NCI-H524 (cell line): ENCODE data around the gene WNT11.

Source experiments
- DNase-seq, 2 experiments: peaks; one replicate each; lab custom pipeline; 2025; lab: John Stamatoyannopoulos, UW

The WNT11 gene

GRCh38 chr11:76237914-76238313 is 31.6 kb upstream of the WNT11 start:
- DNase-seq: peak; percentile 26 to 49

- no peak for DNase-seq
These were observed 30.8 kb upstream of the WNT11 start for GRCh38 chr11:76237000-76237649.

GRCh38 chr11:76236092-76236999 is 30.0 kb upstream of the WNT11 start:
- peak; percentile 61 to 67 for DNase-seq

- DNase-seq: peak; percentile 88 to 91
These were observed 29.2 kb upstream of the WNT11 start for GRCh38 chr11:76235233-76236091.

- DNase-seq: no peak
These were observed 28.3 kb upstream of the WNT11 start for GRCh38 chr11:76234416-76235232.

- no peak for DNase-seq
These were observed 27.7 kb upstream of the WNT11 start for GRCh38 chr11:76234021-76234415.

GRCh38 chr11:76233196-76233921 is 27.1 kb upstream of the WNT11 start:
- no peak for DNase-seq

- no peak for DNase-seq
These were observed 25.8 kb upstream of the WNT11 start for GRCh38 chr11:76232026-76232665.

GRCh38 chr11:76231121-76231738 is 24.9 kb upstream of the WNT11 start:
- DNase-seq: no peak

GRCh38 chr11:76230392-76230791 is 24.1 kb upstream of the WNT11 start:
- DNase-seq: no peak

- DNase-seq: no peak
These were observed 23.5 kb upstream of the WNT11 start for GRCh38 chr11:76229690-76230240.

- no peak for DNase-seq
These were observed 22.5 kb upstream of the WNT11 start for GRCh38 chr11:76228875-76229149.

GRCh38 chr11:76228071-76228874 is 22.0 kb upstream of the WNT11 start:
- DNase-seq: no peak

- no peak for DNase-seq
These were observed 20.3 kb upstream of the WNT11 start for GRCh38 chr11:76226626-76227025.

- DNase-seq: no peak
These were observed 18.9 kb upstream of the WNT11 start for GRCh38 chr11:76225122-76225611.

GRCh38 chr11:76224461-76225121 is 18.3 kb upstream of the WNT11 start:
- DNase-seq: no peak

- DNase-seq: no peak
These were observed 15.1 kb upstream of the WNT11 start for GRCh38 chr11:76221365-76221764.

GRCh38 chr11:76219243-76219642 is 12.9 kb upstream of the WNT11 start:
- no peak for DNase-seq
